ENCODE measurements around the gene COMT. TPM values are rescaled to one million over a fixed set of nuclear protein-coding genes. Genes with fewer than 3 reads are reported as not detected.
"Not testable (repeated sequence)": the region's sequence is repeated elsewhere in the genome, so short reads cannot be mapped to it uniquely, and the experiment has no call there.

The COMT gene
- total and polyA plus RNA-seq, 11 donors = 69.7 to 249 (median 119) TPM

- Histone ChIP-seq H3K9me3 (no peaks in the 10 kb centered on the region), H3K4me1 (no peaks in the 10 kb centered on the region), H3K27ac (no peak overlapping the region), H3K27me3 (no peaks in the 10 kb centered on the region), H3K4me3 (no peak overlapping the region), H3K36me3 (peaks cover 0 to 45% (median 38%) of the 10 kb centered on the region in 9 donors)
- intact Hi-C loops (cut with DNase I) = loop anchor here in 1 of 10 donors (10.0 kb wide), 1 partner anchor 65 kb away; the partner anchor contains the start of genes GNB1L and RTL10
- WGBS, 4 donors = 94 to 98% (median 97%) methylated on average over 8 to 13 of the region's 13 CpGs
- no peak for ATAC-seq
- no peak for DNase-seq
- TF ChIP-seq, protein P1, sequence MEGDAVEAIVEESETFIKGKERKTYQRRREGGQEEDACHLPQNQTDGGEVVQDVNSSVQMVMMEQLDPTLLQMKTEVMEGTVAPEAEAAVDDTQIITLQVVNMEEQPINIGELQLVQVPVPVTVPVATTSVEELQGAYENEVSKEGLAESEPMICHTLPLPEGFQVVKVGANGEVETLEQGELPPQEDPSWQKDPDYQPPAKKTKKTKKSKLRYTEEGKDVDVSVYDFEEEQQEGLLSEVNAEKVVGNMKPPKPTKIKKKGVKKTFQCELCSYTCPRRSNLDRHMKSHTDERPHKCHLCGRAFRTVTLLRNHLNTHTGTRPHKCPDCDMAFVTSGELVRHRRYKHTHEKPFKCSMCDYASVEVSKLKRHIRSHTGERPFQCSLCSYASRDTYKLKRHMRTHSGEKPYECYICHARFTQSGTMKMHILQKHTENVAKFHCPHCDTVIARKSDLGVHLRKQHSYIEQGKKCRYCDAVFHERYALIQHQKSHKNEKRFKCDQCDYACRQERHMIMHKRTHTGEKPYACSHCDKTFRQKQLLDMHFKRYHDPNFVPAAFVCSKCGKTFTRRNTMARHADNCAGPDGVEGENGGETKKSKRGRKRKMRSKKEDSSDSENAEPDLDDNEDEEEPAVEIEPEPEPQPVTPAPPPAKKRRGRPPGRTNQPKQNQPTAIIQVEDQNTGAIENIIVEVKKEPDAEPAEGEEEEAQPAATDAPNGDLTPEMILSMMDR (IDR thresholded peaks at IDR 0.05) = no peak
- TF ChIP-seq POLR2A (IDR thresholded peaks at IDR 0.05) = no peak
Observed at GRCh38 chr22:19919701-19920363, 21.7 kb upstream of the COMT start.

DNA sequence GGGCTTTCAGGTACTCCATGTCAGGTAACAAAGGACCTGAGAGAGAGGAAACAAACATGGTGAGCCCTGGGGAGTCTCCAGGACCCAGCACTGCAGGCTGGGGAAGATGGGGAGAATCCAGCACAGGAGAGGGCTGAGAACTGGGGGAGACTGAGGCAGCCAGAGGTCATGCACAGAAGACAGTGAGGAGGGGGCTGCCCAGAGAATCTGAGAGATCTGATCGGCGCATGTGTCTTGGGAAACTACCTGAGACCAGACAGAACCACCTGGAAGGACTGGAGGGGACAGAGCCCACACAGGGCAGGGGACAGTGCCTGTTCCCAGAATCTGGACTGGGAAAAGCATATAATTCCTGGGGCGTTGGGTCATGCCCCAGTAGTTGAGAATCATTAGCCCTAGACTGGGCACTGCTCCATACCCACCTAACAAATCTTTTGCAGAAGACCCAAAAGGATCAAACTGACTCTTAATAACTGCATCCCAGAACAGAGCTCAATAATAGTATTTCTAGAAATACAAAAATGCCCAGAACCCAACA lies 20.0 kb upstream of the COMT start:
- Histone ChIP-seq H3K9me3 (no peaks in the 10 kb centered on the region), H3K27me3 (no peaks in the 10 kb centered on the region), H3K4me3 (no peak overlapping the region), H3K36me3 (peaks cover 0 to 31% (median 23%) of the 10 kb centered on the region in 9 donors), H3K27ac (no peak overlapping the region), H3K4me1 (no peaks in the 10 kb centered on the region)
- DNase-seq (no peak), ATAC-seq (no peak)
- intact Hi-C loops (cut with DNase I) = no loop called here
- 62 to 95% (median 71%) methylated on average over 3 of the region's 3 CpGs for WGBS, 4 donors
- TF ChIP-seq, protein P1 (IDR thresholded peaks at IDR 0.05) = no peak
- no peak for TF ChIP-seq POLR2A (IDR thresholded peaks at IDR 0.05)

- TF ChIP-seq, protein P1 (IDR thresholded peaks at IDR 0.05) = no peak
- no peak for TF ChIP-seq POLR2A (IDR thresholded peaks at IDR 0.05)
- DNase-seq (no peak), ATAC-seq (no peak)
- Histone ChIP-seq H3K9me3 (no peaks in the 10 kb centered on the region), H3K4me3 (no peak overlapping the region), H3K36me3 (peaks cover 0 to 7% (median 0%) of the 10 kb centered on the region in 9 donors), H3K4me1 (peaks cover 0 to 7% (median 0%) of the 10 kb centered on the region in 12 donors), H3K27ac (no peak overlapping the region), H3K27me3 (no peaks in the 10 kb centered on the region)
- WGBS, 4 donors = 88 to 94% (median 90%) methylated on average over 12 of the region's 12 CpGs
- intact Hi-C loops (cut with DNase I) = no loop called here
Observed at GRCh38 chr22:19923914-19924513, 17.6 kb upstream of the COMT start.

DNA sequence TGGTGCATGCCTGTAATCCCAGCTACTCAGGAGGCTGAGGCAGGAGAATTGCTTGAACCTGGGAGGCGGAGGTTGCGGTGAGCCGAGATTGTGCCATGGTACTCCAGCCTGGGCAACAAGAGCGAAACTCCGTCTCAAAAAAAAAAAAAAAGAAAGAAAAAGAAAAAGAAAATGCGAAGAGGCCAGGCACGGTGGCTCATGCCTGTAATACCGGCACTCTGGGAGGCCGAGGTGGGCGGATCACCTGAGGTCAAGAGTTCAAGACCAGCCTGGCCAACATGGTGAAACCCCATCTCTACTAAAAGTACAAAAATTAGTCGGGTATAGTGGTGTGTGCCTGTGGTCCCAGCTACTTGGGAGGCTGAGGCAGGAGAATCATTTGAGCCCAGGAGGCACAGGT lies 15.5 kb upstream of the COMT start:
- H3K36me3 ChIP-seq; H3K4me1 ChIP-seq; H3K27ac ChIP-seq; H3K9me3 ChIP-seq; intact Hi-C loops (cut with DNase I); H3K27me3 ChIP-seq; ATAC-seq; DNase-seq; H3K4me3 ChIP-seq: not testable (repeated sequence)
- 87 to 96% (median 91%) methylated on average over 11 of the region's 11 CpGs for WGBS, 4 donors
